OCI-LY7 (cell line): ENCODE measurements around the gene GFI1B.

ENCODE experiments used
- CTCF ChIP-seq: fragments of 200-600 bp; sonication (generic); conservative IDR thresholded peaks from 2 replicates; pipeline ENCODE4 v1.5.1; 2014; ENCODE audit warnings: mild to moderate bottlenecking, antibody characterized with exemption, low read length, moderate library complexity, mixed read lengths
- EZH2phosphoT487 ChIP-seq: fragments of 200-600 bp; sonication (generic); IDR thresholded peaks from 2 replicates; pipeline ENCODE4 v1.6.1; 2018; ENCODE audit warnings: low read depth, borderline replicate concordance, mild to moderate bottlenecking, mixed run types, antibody characterized with exemption, low read length, moderate library complexity, mixed read lengths

- TF ChIP-seq CTCF = no peak
- no peak for TF ChIP-seq EZH2phosphoT487
Measured at GRCh38 chr9:132973166-132973565, 5.3 kb upstream of the GFI1B start.
